K562 (cell line): ENCODE results near the gene THRSP. TPM values are rescaled to one million over a fixed set of nuclear protein-coding genes. Genes with fewer than 3 reads are reported as not detected.
A peak's percentile ranks its signal among the peaks of the same experiment; 100 is the strongest.

Source experiments
- ATAC-seq: fragments of 200-7000 bp; cut with Tn5 transposase; 3 replicates; pipeline ENCODE4 v1.9.1; 2020; ENCODE audit warnings: moderate library complexity
- BruUV-seq: library from RNA; stranded (reverse); fragments of 400-500 nt; replicated peaks from 2 replicates; lab custom pipeline; 2021; lab: Mats Ljungman, UMichigan
- CTCF ChIA-PET: fragments of 300-600 bp; formaldehyde crosslinking; extraction: SDS; loops from one replicate; lab custom pipeline; 2021; ENCODE audit warnings: low intra/inter-chr PET ratio; lab: Yijun Ruan, JAX
- POLR2A ChIA-PET: fragments of 300-600, 350-650 bp; sonication (Branson Sonifier 250); formaldehyde crosslinking; extraction: SDS; loops from one replicate; lab custom pipeline; 2021; ENCODE audit warnings: antibody characterized with exemption, inconsistent platforms; lab: Yijun Ruan, JAX
- DNase-seq, 4 experiments: peaks; one replicate each; pipeline versions ENCODE4 v3.0.0 to v3.0.0-alpha.2; 2011 to 2018; ENCODE audit warnings: low spot score in 3 of 4, mixed read lengths in 3 of 4; ENCODE audit errors: extremely low read depth in 1 of 4
- FAIRE-seq: peaks from 2 replicates; lab custom pipeline; 2011; peaks lifted over from hg19 to GRCh38; lab: Jason Lieb, UNC
- H2AFZ ChIP-seq: 2 replicates; pipeline ENCODE4 v1.6.0; 2011; ENCODE audit warnings: low read depth, low read length, control low read depth, inconsistent platforms
- H3K27ac ChIP-seq: fragments of 200-600 bp; 3 replicates; pipeline ENCODE4 v1.8.0; 2011; ENCODE audit warnings: low read depth, mild to moderate bottlenecking, control low read depth, inconsistent platforms, low read length, moderate library complexity, mixed read lengths; ENCODE audit errors: extremely low read depth
- H3K27me3 ChIP-seq, 2 experiments: fragments of 300-600 bp in 1 of 2; 2 replicates in 1 of 2; 3 replicates in 1 of 2; pipeline versions ENCODE4 v1.6.0 to v1.8.0; 2011; ENCODE audit warnings: inconsistent platforms in 2 of 2, low read length in 2 of 2, mild to moderate bottlenecking in 1 of 2, mixed read lengths in 1 of 2, moderate library complexity in 1 of 2; ENCODE audit not compliant: control insufficient read depth in 2 of 2, insufficient read depth in 2 of 2
- H3K36me3 ChIP-seq: fragments of 300-600 bp; 3 replicates; pipeline ENCODE4 v1.8.0; 2011; ENCODE audit warnings: mild to moderate bottlenecking, low read length, inconsistent platforms; ENCODE audit not compliant: control insufficient read depth, insufficient read depth
- H3K4me1 ChIP-seq, 2 experiments: fragments of 200-600 bp in 1 of 2; replicated peaks in 1 of 2; 2 replicates in 1 of 2; 3 replicates in 1 of 2; pipeline versions ENCODE4 v1.5.1 to v1.8.0; 2011; ENCODE audit warnings: inconsistent platforms in 2 of 2, low read length in 2 of 2, mild to moderate bottlenecking in 1 of 2, mixed read lengths in 1 of 2, moderate library complexity in 1 of 2; ENCODE audit not compliant: control insufficient read depth in 2 of 2, insufficient read depth in 2 of 2
- H3K4me2 ChIP-seq: 2 replicates; pipeline ENCODE4 v1.6.1; 2011; ENCODE audit warnings: low read length, control low read depth, inconsistent platforms, mixed read lengths; ENCODE audit not compliant: insufficient read depth
- H3K4me3 ChIP-seq: fragments of 200-600 bp; sonication (generic), shearing (Covaris generic); 2 replicates; pipeline ENCODE4 v1.5.1; 2016; ENCODE audit warnings: control low read depth, inconsistent platforms
- H3K79me2 ChIP-seq: fragments of 200-600 bp; 3 replicates; pipeline ENCODE4 v1.8.0; 2011; ENCODE audit warnings: low read length, inconsistent platforms; ENCODE audit not compliant: control insufficient read depth, insufficient read depth
- H3K9ac ChIP-seq, 2 experiments: 2 replicates each; pipeline versions ENCODE4 v1.6.0 to v1.6.1; 2011; ENCODE audit warnings: low read depth in 2 of 2, low read length in 2 of 2, control low read depth in 1 of 2, inconsistent platforms in 1 of 2, mild to moderate bottlenecking in 1 of 2, mixed read lengths in 1 of 2; ENCODE audit not compliant: insufficient read depth in 1 of 2
- H3K9me1 ChIP-seq: one replicate; pipeline ENCODE4 v1.6.0; 2011; ENCODE audit warnings: inconsistent platforms, mild to moderate bottlenecking, low read length, moderate library complexity; ENCODE audit not compliant: control insufficient read depth, insufficient read depth
- H3K9me3 ChIP-seq: replicated peaks from 2 replicates; pipeline ENCODE4 v1.5.1; 2011; ENCODE audit warnings: low read depth, low read length, inconsistent platforms; ENCODE audit not compliant: control insufficient read depth, insufficient read depth
- H4K20me1 ChIP-seq: replicated peaks from 2 replicates; pipeline ENCODE4 v1.6.1; 2011; ENCODE audit warnings: low read length, inconsistent platforms, mixed read lengths; ENCODE audit not compliant: control insufficient read depth, insufficient read depth
- HDAC1 ChIP-seq, 2 experiments: fragments of 450-650 bp; IDR thresholded peaks; 2 replicates each; pipeline ENCODE4 v1.6.1; 2016 to 2017; ENCODE audit warnings: inconsistent platforms in 1 of 2, mild to moderate bottlenecking in 1 of 2, moderate library complexity in 1 of 2
- POLR2A ChIP-seq: fragments of 450-650 bp; conservative IDR thresholded peaks from 2 replicates; pipeline ENCODE4 v1.6.1; 2016
- WGBS: fragments of 100-300 bp; shearing (Covaris generic); methylation state at CpG from one replicate; pipeline ENCODE4 v1.1.6; 2016; ENCODE audit warnings: low coverage, mixed read lengths; ENCODE audit not compliant: insufficient coverage; ENCODE audit errors: missing lambda C conversion rate; 5-methylcytosine and 5-hydroxymethylcytosine counted together
- in situ Hi-C: fragments of 300-500 bp; cut with MboI; formaldehyde crosslinking; loops from 4 replicates; pipeline ENCODE4 v1.15.0; 2018; ENCODE audit warnings: inconsistent platforms, mixed read lengths
- intact Hi-C: fragments of 100-400 bp; cut with micrococcal nuclease; formaldehyde crosslinking; loops from 2 replicates; pipeline ENCODE4 v1.14.2; 2022
- polyA plus RNA-seq, 8 experiments: library from polyadenylated mRNA; depleted of rRNA in 4 of 8; stranded (reverse) in 5 of 8; unstranded in 3 of 8; fragments of >200 nt; fragmentation: Nextera tagmentation in 2 of 8; fragmentation: Illumina TruSeq in 1 of 8; extraction: Ambion mirVana in 2 of 8; extraction: Trizol in 1 of 8; gene quantifications; 2 replicates each; pipeline versions ENCODE4 v1.2.1 to v1.2.3, GENCODE V29; 2011 to 2014; ENCODE audit warnings: inconsistent platforms in 1 of 8, missing spikeins in 1 of 8
- total RNA-seq, 7 experiments: library from RNA; depleted of rRNA in 6 of 7; stranded (reverse); fragments of >200 nt in 6 of 7; fragmentation: Illumina TruSeq in 2 of 7; extraction: Trizol in 2 of 7; gene quantifications; 2 replicates each; pipeline versions ENCODE4 v1.2.1 to v1.2.3, GENCODE V29; 2011 to 2021; ENCODE audit warnings: low replicate concordance in 1 of 7
- TF ChIP-seq, protein P1 (sequence below): fragments of 450-650 bp; conservative IDR thresholded peaks from 2 replicates; pipeline ENCODE4 v1.6.1; 2016; ENCODE audit warnings: missing genetic modification characterization, low read depth, mild to moderate bottlenecking, control low read depth, missing compliant biosample characterization
- TF ChIP-seq, protein P2 (sequence below): fragments of 250-450 bp; sonication (Bioruptor Pico); IDR thresholded peaks from 2 replicates; pipeline ENCODE4 v1.4.0; 2020; ENCODE audit warnings: mild to moderate bottlenecking, moderate library complexity

The THRSP gene
- total and polyA plus RNA-seq, 9 of the 15 experiments (the other 6 are each of a cell fraction or from before 2014, with no cell fraction given), result 0.23 to 0.56 (median 0.31) TPM; not detected in 2

DNA sequence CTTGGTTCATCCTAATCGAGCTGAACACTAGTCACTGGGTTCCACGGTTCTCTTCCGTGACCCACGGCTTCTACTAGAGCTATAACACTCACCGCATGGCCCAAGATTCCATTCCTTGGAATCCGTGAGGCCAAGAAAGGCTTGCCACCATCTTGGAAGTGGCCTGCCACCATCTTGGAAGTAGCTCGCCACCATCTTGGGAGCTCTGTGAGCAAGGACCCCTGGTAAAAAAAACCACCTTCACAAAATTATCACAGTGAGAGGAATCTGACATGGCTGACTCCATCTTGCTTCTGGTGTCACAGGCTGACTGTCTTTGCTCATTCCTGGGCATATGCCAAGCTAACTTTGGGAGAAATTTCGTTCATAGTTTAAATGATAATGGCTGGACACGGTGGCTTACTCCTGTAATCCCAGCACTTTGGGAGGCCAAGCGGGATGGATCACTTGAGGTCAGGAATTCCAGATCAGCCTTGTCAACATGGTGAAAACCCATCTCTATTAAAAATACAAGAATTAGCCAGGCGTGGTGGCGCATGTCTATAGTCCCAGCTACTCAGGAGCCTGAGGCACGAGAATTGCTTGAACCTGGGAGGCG lies 21.7 kb upstream of the THRSP start (continued):
- TF ChIP-seq, protein P1, sequence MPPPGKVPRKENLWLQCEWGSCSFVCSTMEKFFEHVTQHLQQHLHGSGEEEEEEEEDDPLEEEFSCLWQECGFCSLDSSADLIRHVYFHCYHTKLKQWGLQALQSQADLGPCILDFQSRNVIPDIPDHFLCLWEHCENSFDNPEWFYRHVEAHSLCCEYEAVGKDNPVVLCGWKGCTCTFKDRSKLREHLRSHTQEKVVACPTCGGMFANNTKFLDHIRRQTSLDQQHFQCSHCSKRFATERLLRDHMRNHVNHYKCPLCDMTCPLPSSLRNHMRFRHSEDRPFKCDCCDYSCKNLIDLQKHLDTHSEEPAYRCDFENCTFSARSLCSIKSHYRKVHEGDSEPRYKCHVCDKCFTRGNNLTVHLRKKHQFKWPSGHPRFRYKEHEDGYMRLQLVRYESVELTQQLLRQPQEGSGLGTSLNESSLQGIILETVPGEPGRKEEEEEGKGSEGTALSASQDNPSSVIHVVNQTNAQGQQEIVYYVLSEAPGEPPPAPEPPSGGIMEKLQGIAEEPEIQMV (tag), result 0 out of 2 replicates have a peak, but pooled peaks have one; percentile 45
- TF ChIP-seq, protein P2, sequence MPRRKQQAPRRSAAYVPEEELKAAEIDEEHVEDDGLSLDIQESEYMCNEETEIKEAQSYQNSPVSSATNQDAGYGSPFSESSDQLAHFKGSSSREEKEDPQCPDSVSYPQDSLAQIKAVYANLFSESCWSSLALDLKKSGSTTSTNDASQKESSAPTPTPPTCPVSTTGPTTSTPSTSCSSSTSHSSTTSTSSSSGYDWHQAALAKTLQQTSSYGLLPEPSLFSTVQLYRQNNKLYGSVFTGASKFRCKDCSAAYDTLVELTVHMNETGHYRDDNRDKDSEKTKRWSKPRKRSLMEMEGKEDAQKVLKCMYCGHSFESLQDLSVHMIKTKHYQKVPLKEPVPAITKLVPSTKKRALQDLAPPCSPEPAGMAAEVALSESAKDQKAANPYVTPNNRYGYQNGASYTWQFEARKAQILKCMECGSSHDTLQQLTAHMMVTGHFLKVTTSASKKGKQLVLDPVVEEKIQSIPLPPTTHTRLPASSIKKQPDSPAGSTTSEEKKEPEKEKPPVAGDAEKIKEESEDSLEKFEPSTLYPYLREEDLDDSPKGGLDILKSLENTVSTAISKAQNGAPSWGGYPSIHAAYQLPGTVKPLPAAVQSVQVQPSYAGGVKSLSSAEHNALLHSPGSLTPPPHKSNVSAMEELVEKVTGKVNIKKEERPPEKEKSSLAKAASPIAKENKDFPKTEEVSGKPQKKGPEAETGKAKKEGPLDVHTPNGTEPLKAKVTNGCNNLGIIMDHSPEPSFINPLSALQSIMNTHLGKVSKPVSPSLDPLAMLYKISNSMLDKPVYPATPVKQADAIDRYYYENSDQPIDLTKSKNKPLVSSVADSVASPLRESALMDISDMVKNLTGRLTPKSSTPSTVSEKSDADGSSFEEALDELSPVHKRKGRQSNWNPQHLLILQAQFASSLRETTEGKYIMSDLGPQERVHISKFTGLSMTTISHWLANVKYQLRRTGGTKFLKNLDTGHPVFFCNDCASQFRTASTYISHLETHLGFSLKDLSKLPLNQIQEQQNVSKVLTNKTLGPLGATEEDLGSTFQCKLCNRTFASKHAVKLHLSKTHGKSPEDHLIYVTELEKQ (CRISPR knock-in tag), result 0 out of 2 replicates have a peak, but pooled peaks have one; percentile 38
- TF ChIP-seq POLR2A, result no peak

DNA sequence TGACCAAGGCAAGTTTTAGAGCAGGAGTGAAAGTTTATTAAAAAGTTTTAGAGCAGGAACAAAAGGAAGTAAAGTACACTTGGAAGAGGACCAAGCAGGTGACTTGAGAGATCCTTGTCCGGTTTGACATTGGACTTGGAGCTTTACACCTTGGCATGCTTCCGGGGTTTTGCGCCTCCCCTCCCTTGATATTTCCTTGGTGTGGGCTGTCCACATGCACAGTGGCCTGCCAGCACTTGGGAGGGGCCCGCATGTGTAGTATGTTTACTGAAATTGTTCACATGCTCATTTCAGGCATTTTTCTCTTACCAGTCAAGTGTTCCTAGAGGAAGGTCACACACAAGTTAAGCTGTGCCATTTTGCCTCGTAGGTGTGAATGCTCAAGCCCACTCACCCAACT lies 19.0 kb upstream of the THRSP start:
- DNase-seq (no peak), ATAC-seq (no peak), FAIRE-seq (no peak)
- ChIA-PET POLR2A (interaction anchor here (0.7 kb wide), 1 partner anchor 410 kb away, joined by 3 read pairs; no protein-coding TSS in a partner anchor), CTCF (no interaction called here)
- BruUV-seq, result no TSS peak
- Histone ChIP-seq H3K4me2 (no peak overlapping the region), H3K36me3 (no peaks in the 10 kb centered on the region), H4K20me1 (no peaks in the 10 kb centered on the region), H3K4me1 (peaks cover 28% of the 10 kb centered on the region in 2 experiments), H2AFZ (no peak overlapping the region), H3K27ac (no peak overlapping the region), H3K9me3 (no peaks in the 10 kb centered on the region), H3K27me3 (no peaks in the 10 kb centered on the region; a peak in 1 of 5 replicates), H3K79me2 (no peaks in the 10 kb centered on the region), H3K4me3 (no peak overlapping the region), H3K9ac (no peak overlapping the region), H3K9me1 (no peaks in the 10 kb centered on the region)
- WGBS, result 60% methylated on average over 5 of the region's 5 CpGs
- TF ChIP-seq HDAC1 (IDR thresholded peaks at IDR 0.05), result no peak
- intact Hi-C loops (loop anchor here (5.0 to 10.0 kb wide), 3 partner anchors 42 to 390 kb away; partner anchors contain the start of genes AAMDC and RSF1), in situ Hi-C loops (no loop called here)
